Endothelial cell of umbilical vein (primary cell): ENCODE data around the gene TMEM92. TPM values are rescaled to one million over a fixed set of nuclear protein-coding genes. Genes with fewer than 3 reads are reported as not detected.

Experiments
- BruUV-seq: library from RNA; stranded (reverse); fragments of 400-500 nt; replicated peaks from 2 replicates; lab custom pipeline; 2021; lab: Mats Ljungman, UMichigan
- CTCF ChIA-PET: fragments of 300-600, 350-600 bp; sonication (Branson Sonifier 250); formaldehyde crosslinking; loops from one replicate; lab custom pipeline; 2021; ENCODE audit warnings: antibody characterized with exemption, inconsistent platforms; lab: Charles Lee
- POLR2A ChIA-PET: fragments of 300-600, 350-600 bp; sonication (Branson Sonifier 250); formaldehyde crosslinking; loops from one replicate; lab custom pipeline; 2021; ENCODE audit warnings: antibody characterized with exemption, inconsistent platforms; lab: Charles Lee
- DNase-seq: peaks from one replicate; pipeline ENCODE4 v3.0.0-alpha.2; 2011; ENCODE audit warnings: low read depth, low spot score
- FAIRE-seq: peaks from 2 replicates; lab custom pipeline; 2011; peaks lifted over from hg19 to GRCh38; lab: Jason Lieb, UNC
- H2AFZ ChIP-seq: 2 replicates; pipeline ENCODE4 v1.6.0; 2012; ENCODE audit warnings: low read depth, low read length, control low read depth, inconsistent platforms
- H3K27ac ChIP-seq: 2 replicates; pipeline ENCODE4 v1.5.1; 2011; ENCODE audit warnings: low read depth, mild to moderate bottlenecking, control low read depth, low read length, moderate library complexity; ENCODE audit not compliant: insufficient read depth
- H3K27me3 ChIP-seq, 2 experiments: 2 replicates each; pipeline versions ENCODE4 v1.6.0 to v1.6.1; 2011; ENCODE audit warnings: low read length in 2 of 2, mixed read lengths in 1 of 2; ENCODE audit not compliant: control insufficient read depth in 2 of 2, insufficient read depth in 2 of 2
- H3K36me3 ChIP-seq, 2 experiments: 2 replicates in 1 of 2; 3 replicates in 1 of 2; pipeline ENCODE4 v1.5.1; 2011; ENCODE audit warnings: low read length in 2 of 2, mild to moderate bottlenecking in 1 of 2, moderate library complexity in 1 of 2; ENCODE audit not compliant: control insufficient read depth in 2 of 2, insufficient read depth in 2 of 2; ENCODE audit errors: extremely low read depth in 1 of 2
- H3K4me1 ChIP-seq: 3 replicates; pipeline ENCODE4 v1.5.1; 2011; ENCODE audit warnings: mild to moderate bottlenecking, low read length; ENCODE audit not compliant: control insufficient read depth, insufficient read depth; ENCODE audit errors: extremely low read depth
- H3K4me2 ChIP-seq: 2 replicates; pipeline ENCODE4 v1.6.1; 2011; ENCODE audit warnings: low read length, control low read depth, mixed read lengths; ENCODE audit not compliant: insufficient read depth
- H3K4me3 ChIP-seq, 3 experiments: fragments of 200-600 bp in 1 of 3; sonication (generic), shearing (Covaris generic) in 1 of 3; replicated peaks in 1 of 3; 2 replicates each; pipeline ENCODE4 v1.5.1; 2011 to 2016; ENCODE audit warnings: control low read depth in 3 of 3, low read length in 3 of 3, mild to moderate bottlenecking in 2 of 3, inconsistent platforms in 1 of 3, low read depth in 1 of 3, moderate library complexity in 1 of 3; ENCODE audit not compliant: insufficient read depth in 1 of 3
- H3K79me2 ChIP-seq: 2 replicates; pipeline ENCODE4 v1.6.0; 2012; ENCODE audit warnings: low read length, inconsistent platforms; ENCODE audit not compliant: control insufficient read depth, insufficient read depth
- H3K9ac ChIP-seq: replicated peaks from 2 replicates; pipeline ENCODE3; 2011; ENCODE audit warnings: low read length, control low read depth; ENCODE audit not compliant: insufficient read depth; ENCODE audit errors: extremely low read depth
- H3K9me1 ChIP-seq: replicated peaks from 3 replicates; pipeline ENCODE4 v1.6.0; 2011; ENCODE audit warnings: mild to moderate bottlenecking, low read length; ENCODE audit not compliant: control insufficient read depth, insufficient read depth; ENCODE audit errors: extremely low read depth
- H3K9me3 ChIP-seq: replicated peaks from 2 replicates; pipeline ENCODE4 v1.5.1; 2012; ENCODE audit warnings: low read length, inconsistent platforms; ENCODE audit not compliant: control insufficient read depth, insufficient read depth
- H4K20me1 ChIP-seq: replicated peaks from 2 replicates; pipeline ENCODE3; 2011; ENCODE audit warnings: mild to moderate bottlenecking, low read length; ENCODE audit not compliant: control insufficient read depth, insufficient read depth; ENCODE audit errors: extremely low read depth
- CTCF ChIP-seq, 2 donors: IDR thresholded peaks; 1 replicate in 1 of 2; 2 replicates in 1 of 2; pipeline ENCODE4 v1.5.1; 2011; ENCODE audit warnings: low read length in 2 of 2, mild to moderate bottlenecking in 2 of 2, moderate library complexity in 2 of 2, control low read depth in 1 of 2, inconsistent platforms in 1 of 2, low read depth in 1 of 2; ENCODE audit not compliant: insufficient read depth in 1 of 2; ENCODE audit errors: extremely low read depth in 1 of 2
- EZH2 ChIP-seq: IDR thresholded peaks from 2 replicates; pipeline ENCODE4 v1.6.1; 2012; ENCODE audit warnings: borderline replicate concordance, low read depth, mild to moderate bottlenecking, moderate library complexity, low read length, inconsistent platforms; ENCODE audit not compliant: severe bottlenecking
- FOS ChIP-seq: IDR thresholded peaks from 2 replicates; pipeline ENCODE4 v1.6.1; 2011; ENCODE audit warnings: mild to moderate bottlenecking, low read length, moderate library complexity, borderline replicate concordance; ENCODE audit not compliant: insufficient read depth
- GATA2 ChIP-seq: IDR thresholded peaks from 2 replicates; pipeline ENCODE4 v1.7.0; 2011; ENCODE audit warnings: low read depth, mild to moderate bottlenecking, moderate library complexity, mixed read lengths, low read length; ENCODE audit not compliant: insufficient read length, insufficient read depth
- JUN ChIP-seq: IDR thresholded peaks from 2 replicates; pipeline ENCODE4 v1.6.1; 2011; ENCODE audit warnings: borderline replicate concordance, low read depth; ENCODE audit not compliant: insufficient read length, insufficient read depth
- MAX ChIP-seq: IDR thresholded peaks from 2 replicates; pipeline ENCODE4 v1.6.1; 2011; ENCODE audit not compliant: insufficient read depth, insufficient read length
- MYC ChIP-seq: IDR thresholded peaks from one replicate; pipeline ENCODE4 v1.6.1; 2011; ENCODE audit warnings: mild to moderate bottlenecking, low read depth, low read length
- POLR2A ChIP-seq: IDR thresholded peaks from 2 replicates; pipeline ENCODE4 v1.6.1; 2012; ENCODE audit warnings: low read depth, mild to moderate bottlenecking, control low read depth, low read length
- POLR2AphosphoS5 ChIP-seq: IDR thresholded peaks from 2 replicates; pipeline ENCODE4 v1.6.1; 2012; ENCODE audit warnings: low read depth, mild to moderate bottlenecking, control low read depth, low read length, moderate library complexity; ENCODE audit not compliant: insufficient read depth
- dilution Hi-C: fragments of 300-500 bp; cut with MboI; formaldehyde crosslinking; loops from one replicate; pipeline ENCODE4 v1.15.0; 2019; ENCODE audit warnings: low sequenced_read_pairs; ENCODE audit not compliant: extremely low pct_ligation_motif_present
- intact Hi-C: fragments of 100-400 bp; cut with micrococcal nuclease; formaldehyde crosslinking; loops from one replicate; pipeline ENCODE4 v1.10.0; 2022
- polyA plus RNA-seq, 4 experiments: library from polyadenylated mRNA; depleted of rRNA in 3 of 4; stranded (reverse) in 3 of 4; unstranded in 1 of 4; fragments of >200 nt; gene quantifications; 2 replicates each; pipeline versions ENCODE4 v1.2.1 to v1.2.3, GENCODE V29; 2011 to 2012; ENCODE audit warnings: missing spikeins in 1 of 4
- total RNA-seq: library from RNA; stranded (reverse); gene quantifications from 2 replicates; pipeline ENCODE4 v1.2.3, GENCODE V29; 2021

TMEM92 gene
- total and polyA plus RNA-seq, 2 donors (not counting 3 experiments of a cell fraction or from before 2014, with no cell fraction given): 0.03 TPM; not detected in 1

- H3K4me2 ChIP-seq: no peak overlapping the region
- dilution Hi-C loops: no loop called here
- ChIA-PET CTCF (interaction anchor here (0.6 to 11.7 kb wide), 5 partner anchors 18 to 121 kb away, joined by 3 to 390 read pairs (median 4); partner anchors contain the start of gene COL1A1), POLR2A (no interaction called here)
- H3K4me1 ChIP-seq: peaks cover 15% of the 10 kb centered on the region
- FAIRE-seq (no peak), DNase-seq (no peak)
- H3K27me3 ChIP-seq: no peaks in the 10 kb centered on the region
- BruUV-seq: no TSS peak
- no peaks in the 10 kb centered on the region for H3K79me2 ChIP-seq
- H3K9me3 ChIP-seq: no peaks in the 10 kb centered on the region
- no peaks in the 10 kb centered on the region for H4K20me1 ChIP-seq
- no peak overlapping the region for H3K9ac ChIP-seq
- H3K9me1 ChIP-seq: no peaks in the 10 kb centered on the region
- H2AFZ ChIP-seq: no peak overlapping the region
- no peak overlapping the region for H3K4me3 ChIP-seq
- no peak for TF ChIP-seq MAX
- no peak for TF ChIP-seq GATA2
- no peak for TF ChIP-seq MYC
- no peak for TF ChIP-seq POLR2AphosphoS5
- no peak for TF ChIP-seq CTCF (IDR thresholded peaks at IDR 0.05; ENCODE audit: extremely low read depth in 1 of 2, insufficient read depth in 1 of 2, low read depth in 1 of 2, low read length in 2 of 2)
- no peak for TF ChIP-seq POLR2A
- TF ChIP-seq FOS: no peak
- no peak for TF ChIP-seq EZH2
- no peak for TF ChIP-seq JUN
- no peaks in the 10 kb centered on the region for H3K36me3 ChIP-seq
- intact Hi-C loops: no loop called here
- H3K27ac ChIP-seq: no peak overlapping the region
Measured at GRCh38 chr17:50290933-50291332, 16.7 kb downstream of the TMEM92 start.
